ENCODE results near the gene TAGLN3.

DNA sequence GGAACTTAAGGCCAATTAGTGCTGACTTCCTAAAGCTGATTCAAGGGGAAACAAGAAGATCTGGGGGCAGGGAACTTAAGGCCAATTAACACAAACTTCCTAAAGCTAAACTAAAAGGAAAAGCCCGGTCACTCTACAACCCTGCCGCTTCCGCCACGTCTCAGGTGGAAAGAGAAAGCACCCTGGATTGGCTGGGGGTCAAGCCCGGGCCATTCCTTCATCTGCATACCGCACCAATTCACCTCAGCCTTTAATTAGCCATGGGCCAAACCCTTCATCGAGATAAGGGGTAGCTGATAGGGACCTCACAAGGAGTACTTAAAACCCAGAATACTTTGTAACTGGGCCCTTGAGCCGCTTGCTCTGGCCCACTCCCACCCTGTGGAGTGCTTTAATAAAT lies 50.2 kb downstream of the TAGLN3 start:
- TF ChIP-seq ZNF138 (tag by site-specific recombination; IDR thresholded peaks at IDR 0.05; ENCODE audit: borderline replicate concordance), result no peak
- TF ChIP-seq HOXA7 (CRISPR knock-in tag; IDR thresholded peaks at IDR 0.05; ENCODE audit: borderline replicate concordance), result no peak
- no peak for TF ChIP-seq ZNF768 (tag by site-specific recombination; IDR thresholded peaks at IDR 0.05)
- TF ChIP-seq, protein P1, sequence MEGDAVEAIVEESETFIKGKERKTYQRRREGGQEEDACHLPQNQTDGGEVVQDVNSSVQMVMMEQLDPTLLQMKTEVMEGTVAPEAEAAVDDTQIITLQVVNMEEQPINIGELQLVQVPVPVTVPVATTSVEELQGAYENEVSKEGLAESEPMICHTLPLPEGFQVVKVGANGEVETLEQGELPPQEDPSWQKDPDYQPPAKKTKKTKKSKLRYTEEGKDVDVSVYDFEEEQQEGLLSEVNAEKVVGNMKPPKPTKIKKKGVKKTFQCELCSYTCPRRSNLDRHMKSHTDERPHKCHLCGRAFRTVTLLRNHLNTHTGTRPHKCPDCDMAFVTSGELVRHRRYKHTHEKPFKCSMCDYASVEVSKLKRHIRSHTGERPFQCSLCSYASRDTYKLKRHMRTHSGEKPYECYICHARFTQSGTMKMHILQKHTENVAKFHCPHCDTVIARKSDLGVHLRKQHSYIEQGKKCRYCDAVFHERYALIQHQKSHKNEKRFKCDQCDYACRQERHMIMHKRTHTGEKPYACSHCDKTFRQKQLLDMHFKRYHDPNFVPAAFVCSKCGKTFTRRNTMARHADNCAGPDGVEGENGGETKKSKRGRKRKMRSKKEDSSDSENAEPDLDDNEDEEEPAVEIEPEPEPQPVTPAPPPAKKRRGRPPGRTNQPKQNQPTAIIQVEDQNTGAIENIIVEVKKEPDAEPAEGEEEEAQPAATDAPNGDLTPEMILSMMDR (tag by site-specific recombination; IDR thresholded peaks at IDR 0.05), result no peak
- TF ChIP-seq BCL11A (tag by site-specific recombination; IDR thresholded peaks at IDR 0.05; ENCODE audit: low read depth), result no peak
- no peak for TF ChIP-seq ZNF10 (tag by site-specific recombination; IDR thresholded peaks at IDR 0.05)
- TF ChIP-seq ZNF776 (tag by site-specific recombination; IDR thresholded peaks at IDR 0.05; ENCODE audit: borderline replicate concordance), result no peak
